H1 (cell line): ENCODE results near the gene DHPS. TPM values are rescaled to one million over a fixed set of nuclear protein-coding genes. Genes with fewer than 3 reads are reported as not detected.

Source experiments
- CHD7 ChIP-seq: fragments of 300-600 bp; sonication (generic); IDR thresholded peaks from 2 replicates; pipeline ENCODE4 v1.7.1; 2012; ENCODE audit warnings: low read length, moderate library complexity, mild to moderate bottlenecking, inconsistent platforms; ENCODE audit not compliant: insufficient replicate concordance
- MAX ChIP-seq: IDR thresholded peaks from 2 replicates; pipeline ENCODE4 v1.6.1; 2012; ENCODE audit warnings: inconsistent platforms
- NRF1 ChIP-seq: IDR thresholded peaks from 2 replicates; pipeline ENCODE4 v1.6.1; 2011; ENCODE audit warnings: mild to moderate bottlenecking, low read depth, low read length, improper control_type of control experiment
- TAF7 ChIP-seq: optimal IDR thresholded peaks from 2 replicates; pipeline ENCODE3; 2011; ENCODE audit warnings: low read depth, mild to moderate bottlenecking, inconsistent platforms, low read length, moderate library complexity, borderline replicate concordance
- polyA plus RNA-seq, 7 experiments: library from polyadenylated mRNA; depleted of rRNA in 3 of 7; stranded (reverse) in 5 of 7; unstranded in 2 of 7; fragments of >200 nt in 5 of 7; fragments of 200-250 nt in 2 of 7; gene quantifications; 1 replicate in 5 of 7; 2 replicates in 1 of 7; 4 replicates in 1 of 7; pipeline versions ENCODE4 v1.2.1 to v1.2.3, GENCODE V29; 2011 to 2013; ENCODE audit warnings: missing spikeins in 2 of 7, mixed read lengths in 2 of 7
- total RNA-seq: library from RNA; stranded (reverse); fragmentation: NEBNext Ultra II Directional; extraction: Animal tissue kit (Norgen Biotek cat#: 25700); gene quantifications from 2 replicates; pipeline ENCODE4 v1.2.1, GENCODE V29; 2021

DHPS gene
- total and polyA plus RNA-seq, 2 of the 8 experiments (the other 6 are each of a cell fraction or from before 2014, with no cell fraction given): 86.6 to 99.6 TPM

DNA sequence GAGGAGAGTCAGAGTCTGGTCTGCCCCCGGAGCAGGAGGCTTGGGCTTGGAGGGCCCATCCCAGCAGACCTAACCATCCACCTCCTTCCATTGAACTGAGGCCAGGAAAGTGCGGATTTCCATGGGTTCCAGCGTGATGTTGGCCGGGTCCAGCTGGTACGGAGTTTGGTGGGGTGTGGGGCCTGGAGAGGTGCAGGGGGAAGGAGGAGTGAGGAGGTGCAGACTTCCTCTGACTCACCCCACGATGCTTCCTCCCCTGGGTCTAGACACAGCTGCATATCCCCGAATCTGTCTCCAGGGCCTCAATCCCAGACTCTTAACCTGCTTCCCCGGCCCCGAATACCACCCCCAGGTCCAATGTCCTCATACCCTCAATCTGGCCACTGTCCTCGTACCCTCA, 35.1 kb downstream of the DHPS start (continued):
- TF ChIP-seq CHD7 (no peak), NRF1 (no peak), MAX (no peak), TAF7 (no peak)
- TF ChIP-seq, all 59 proteins: peak for 0
